ENCODE measurements around the gene GTPBP1.

Gene GTPBP1

DNA sequence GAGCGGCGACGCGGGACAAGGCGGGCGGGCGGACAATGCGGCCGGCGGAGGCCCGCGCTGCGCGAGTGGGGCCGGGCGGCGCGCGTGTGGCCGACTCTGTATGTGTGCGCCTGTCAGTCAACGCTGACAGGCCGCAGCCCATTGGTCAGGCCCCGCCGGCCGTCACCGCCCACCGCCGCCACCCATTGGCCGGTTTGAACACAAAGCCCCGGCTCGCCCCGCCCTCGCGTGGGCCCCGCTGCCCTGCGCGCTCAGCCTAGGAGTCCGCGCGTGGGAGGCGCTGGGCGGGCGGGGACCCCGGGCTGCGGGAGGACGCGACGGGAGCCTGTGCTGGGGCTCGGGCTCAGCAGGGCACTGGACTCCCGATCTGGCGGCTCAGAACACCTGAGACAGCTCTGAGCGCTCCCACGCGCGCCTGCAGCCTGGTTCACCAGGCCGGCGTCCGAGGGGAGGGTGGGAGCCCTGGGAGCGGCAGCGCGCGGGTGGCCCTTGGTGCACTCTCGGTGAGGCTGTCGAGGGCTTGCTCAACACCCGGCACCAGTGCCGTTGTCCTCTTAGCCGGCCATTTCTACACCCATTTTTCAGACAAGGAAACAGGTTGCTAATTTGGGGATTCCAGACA, 50.3 kb downstream of the GTPBP1 start, which contains the start of gene SUN2:
TSS of gene SUN2 (minus strand) at position 88 of the 622 bp plus-strand sequence. CDS start 3,370 bp downstream, outside the sequence.
- peak; percentile 98 for FAIRE-seq
- DNase-seq (ENCODE audit: insufficient read length) = peak; percentile 98
- TF ChIP-seq POLR2AphosphoS5 (IDR thresholded peaks at IDR 0.05; ENCODE audit: low read depth, low read length) = no peak; the same call in 1 of the 2 replicates
- 0 out of 2 replicates have a peak, but pooled peaks have one; percentile 20 for TF ChIP-seq TAF1 (IDR thresholded peaks at IDR 0.05; ENCODE audit: borderline replicate concordance, low read depth, low read length)
- TF ChIP-seq POLR2A (IDR thresholded peaks at IDR 0.05; ENCODE audit: low read depth, low read length) = peak; percentile 67; the same call in 1 of the 2 replicates

DNA sequence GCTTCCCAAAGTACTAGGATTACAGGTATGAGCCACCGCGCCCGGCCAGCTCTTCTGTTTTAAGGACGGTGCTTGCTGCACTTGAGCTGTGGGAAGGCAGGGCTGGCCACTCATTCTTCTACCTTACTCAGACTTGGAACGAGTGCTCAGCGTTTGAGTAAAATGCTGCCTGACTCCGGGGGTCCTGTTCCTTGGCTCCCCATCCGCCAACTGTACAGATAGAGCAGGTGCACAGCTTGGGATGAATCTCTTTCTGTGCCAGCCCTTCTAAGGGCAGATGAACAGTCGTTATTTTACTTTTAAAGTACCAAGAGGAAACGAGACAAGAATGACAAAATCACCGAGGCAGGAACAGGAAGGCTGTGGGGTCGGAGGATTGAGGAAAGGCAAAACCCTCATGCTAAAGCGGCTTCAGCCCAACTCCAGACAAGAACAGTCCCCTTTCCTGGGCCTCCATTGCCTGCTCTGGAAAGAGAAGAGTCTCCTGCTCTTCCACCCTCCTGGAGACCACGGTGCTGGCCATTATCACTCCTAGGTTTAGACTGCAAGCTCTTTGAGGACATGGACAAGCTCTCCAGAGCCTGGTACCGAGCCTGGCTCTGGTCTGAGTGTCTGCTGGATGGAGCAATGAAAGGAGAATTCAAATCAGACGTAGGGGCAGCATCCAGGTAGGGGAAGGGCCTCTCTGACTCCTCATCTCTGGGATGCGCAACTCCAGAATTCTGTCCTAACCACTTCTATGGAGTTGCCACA, 51.1 kb downstream of the GTPBP1 start:
- TF ChIP-seq TAF1 (IDR thresholded peaks at IDR 0.05; ENCODE audit: borderline replicate concordance, low read depth, low read length) (no peak), POLR2A (IDR thresholded peaks at IDR 0.05; ENCODE audit: low read depth, low read length) (no peak), POLR2AphosphoS5 (IDR thresholded peaks at IDR 0.05; ENCODE audit: low read depth, low read length) (no peak)
- DNase-seq (ENCODE audit: insufficient read length) (no peak), FAIRE-seq (peak; percentile 82)

DNA sequence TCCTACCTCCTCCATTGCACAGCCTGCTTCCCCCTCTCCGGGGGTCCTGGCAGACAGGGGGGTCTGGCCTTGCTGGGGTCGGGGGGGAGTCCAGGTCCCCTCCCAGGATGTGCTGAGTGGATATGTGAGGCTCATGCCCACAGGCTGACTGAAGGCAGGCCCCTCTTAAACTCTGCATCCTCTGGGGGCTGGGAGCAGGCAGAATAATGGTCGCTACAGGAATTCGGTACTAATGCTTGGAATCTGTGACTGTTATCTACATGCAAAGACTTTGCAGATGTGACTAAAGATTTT, 51.7 kb downstream of the GTPBP1 start:
- no peak for FAIRE-seq
- DNase-seq (ENCODE audit: insufficient read length) = no peak
- TF ChIP-seq TAF1 (IDR thresholded peaks at IDR 0.05; ENCODE audit: borderline replicate concordance, low read depth, low read length) (no peak), POLR2A (IDR thresholded peaks at IDR 0.05; ENCODE audit: low read depth, low read length) (no peak), POLR2AphosphoS5 (IDR thresholded peaks at IDR 0.05; ENCODE audit: low read depth, low read length) (no peak)

DNA sequence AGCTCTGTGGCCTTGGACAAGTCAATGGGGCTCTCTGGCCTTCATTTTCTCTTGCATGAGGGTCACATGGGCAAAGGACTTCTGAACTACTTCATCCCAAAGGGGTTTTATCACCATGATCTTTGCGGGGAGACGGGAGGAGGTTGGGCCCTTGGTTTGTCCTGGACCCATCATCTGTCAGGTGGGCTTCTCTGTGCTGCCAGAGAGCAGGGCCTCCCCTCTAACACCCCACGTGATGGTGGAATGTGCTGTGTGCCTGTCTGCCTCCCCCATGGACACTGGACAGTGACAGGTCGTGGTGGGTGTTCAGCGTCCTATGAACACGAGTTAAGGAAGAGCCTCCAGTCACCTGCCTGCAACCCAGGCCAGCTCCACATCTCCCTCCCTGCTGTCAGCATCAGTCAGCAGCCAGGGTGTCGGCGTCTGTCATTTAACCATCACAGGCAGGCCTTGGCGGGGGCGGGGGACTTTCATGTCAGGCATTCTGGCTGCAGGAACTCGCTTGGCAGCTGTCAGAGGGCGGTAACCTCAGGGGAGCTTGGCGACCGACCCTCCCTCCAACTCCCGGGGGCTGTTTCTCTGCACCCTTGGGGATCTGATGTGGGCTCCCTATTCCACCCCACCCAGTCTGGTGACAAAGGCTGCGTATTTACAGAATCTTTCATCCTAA, 52.7 kb downstream of the GTPBP1 start:
- DNase-seq (ENCODE audit: insufficient read length) (no peak), FAIRE-seq (peak; percentile 91)

DNA sequence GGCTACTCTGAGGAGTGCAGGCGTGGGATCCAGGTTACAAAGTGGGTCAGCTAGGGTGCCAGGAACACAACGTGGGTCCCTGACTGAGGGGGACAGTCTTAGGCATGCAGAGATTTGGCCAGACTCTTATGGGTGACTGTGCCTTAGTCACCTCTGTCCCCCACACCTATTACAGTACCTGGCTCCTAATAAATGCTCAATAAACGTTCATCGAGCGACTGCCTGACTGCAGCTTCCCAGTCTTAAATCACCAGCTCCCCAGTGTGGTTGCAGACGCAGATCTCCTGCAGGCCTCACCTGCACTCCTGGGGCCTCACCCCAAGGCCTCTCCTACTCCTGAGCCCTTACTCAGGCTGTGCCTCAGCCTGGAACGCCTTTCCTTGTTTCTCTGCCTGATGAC, 53.3 kb downstream of the GTPBP1 start:
- peak; percentile 50 for FAIRE-seq
- TF ChIP-seq POLR2A (IDR thresholded peaks at IDR 0.05; ENCODE audit: low read depth, low read length) (no peak), TAF1 (IDR thresholded peaks at IDR 0.05; ENCODE audit: borderline replicate concordance, low read depth, low read length) (no peak), POLR2AphosphoS5 (IDR thresholded peaks at IDR 0.05; ENCODE audit: low read depth, low read length) (no peak)
- DNase-seq (ENCODE audit: insufficient read length) = no peak

More for the DNA sequence above, 52.7 kb downstream of the GTPBP1 start:
- TF ChIP-seq POLR2A (IDR thresholded peaks at IDR 0.05; ENCODE audit: low read depth, low read length) = no peak
- TF ChIP-seq POLR2AphosphoS5 (IDR thresholded peaks at IDR 0.05; ENCODE audit: low read depth, low read length) = no peak
- TF ChIP-seq TAF1 (IDR thresholded peaks at IDR 0.05; ENCODE audit: borderline replicate concordance, low read depth, low read length) = no peak

DNA sequence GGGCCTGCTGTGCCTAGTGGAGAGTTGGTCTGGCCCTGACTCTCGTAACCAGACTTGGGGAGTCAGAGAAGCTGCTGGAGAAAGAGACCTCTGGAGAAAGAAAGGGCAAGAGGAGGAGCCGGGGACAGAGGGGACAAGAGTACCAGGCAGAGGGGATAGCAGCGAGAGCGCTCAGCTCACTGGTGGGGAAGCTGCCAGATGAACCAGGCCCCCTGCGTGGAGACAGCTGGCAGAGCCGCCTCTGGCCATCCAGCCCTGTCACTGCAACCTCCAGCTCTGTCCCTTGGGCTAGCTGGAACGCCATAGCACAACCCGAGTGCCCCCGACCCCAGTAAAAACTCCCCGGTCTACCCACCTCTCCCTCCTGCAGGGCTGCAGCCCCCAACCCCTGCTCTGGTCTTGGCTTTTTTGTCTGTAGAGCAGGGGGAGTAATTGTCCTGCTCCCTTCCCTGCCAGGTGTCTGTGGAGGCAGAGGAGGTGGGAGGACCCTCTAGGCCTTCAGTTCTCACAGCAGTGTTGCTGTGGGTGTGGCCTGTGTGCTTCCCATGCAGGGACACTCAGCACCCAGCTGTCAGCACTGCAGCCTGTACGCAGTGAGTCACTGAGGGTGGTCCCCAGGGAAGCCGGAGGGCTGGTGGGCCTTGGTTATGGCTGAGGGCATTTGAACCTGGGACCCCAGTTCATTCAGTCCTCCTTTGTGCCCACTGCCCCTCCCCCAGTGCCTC, 54.9 kb downstream of the GTPBP1 start:
- no peak for DNase-seq (ENCODE audit: insufficient read length)
- no peak for FAIRE-seq
- TF ChIP-seq POLR2A (IDR thresholded peaks at IDR 0.05; ENCODE audit: low read depth, low read length) (no peak), TAF1 (IDR thresholded peaks at IDR 0.05; ENCODE audit: borderline replicate concordance, low read depth, low read length) (no peak), POLR2AphosphoS5 (IDR thresholded peaks at IDR 0.05; ENCODE audit: low read depth, low read length) (no peak)

DNA sequence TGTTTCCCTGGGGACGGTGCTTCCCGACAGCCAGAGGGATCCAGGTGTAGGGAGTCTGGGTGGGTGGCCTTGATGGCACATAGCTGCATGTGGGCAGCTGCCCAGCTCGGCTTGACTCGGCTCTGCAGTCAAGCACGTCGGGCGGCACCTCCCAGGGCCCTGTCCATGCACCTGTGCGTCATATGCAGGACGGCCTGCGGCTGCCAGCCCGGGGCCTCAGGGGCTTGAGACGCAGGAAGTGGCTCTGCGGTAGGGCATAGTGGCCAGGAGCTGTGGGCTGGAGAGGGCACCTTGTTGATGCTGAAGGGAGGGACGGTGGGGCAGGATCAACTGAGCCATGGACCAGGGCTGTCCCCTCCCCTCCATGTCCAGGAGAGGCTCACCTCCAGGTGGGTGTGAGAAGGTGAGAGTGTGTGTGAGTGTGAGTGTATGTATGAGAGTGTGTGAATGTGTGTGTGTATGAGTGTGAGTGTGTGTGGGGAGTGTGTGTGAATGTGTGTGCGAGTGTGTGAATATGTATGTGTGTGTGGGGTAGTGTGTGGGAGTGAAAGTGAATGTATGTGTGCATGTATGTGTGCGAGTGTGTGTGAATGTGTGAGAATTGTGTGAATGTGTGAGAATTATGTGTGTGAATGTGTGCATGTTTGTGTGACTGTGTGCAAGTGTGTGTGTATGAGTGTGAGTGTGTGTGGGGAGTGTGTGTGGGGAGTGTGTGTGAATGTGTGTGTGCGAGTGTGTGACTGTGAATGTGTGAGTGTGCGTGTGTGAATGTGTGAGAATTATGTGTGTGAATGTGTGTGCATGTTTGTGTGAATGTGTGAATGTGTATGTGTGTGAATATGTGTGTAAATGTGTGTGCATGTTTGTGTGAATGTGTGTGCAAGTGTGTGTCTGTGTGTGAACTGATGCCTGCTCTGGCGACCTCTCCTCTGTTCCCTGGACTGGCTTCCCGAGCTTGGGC, 55.7 kb downstream of the GTPBP1 start:
- no peak for DNase-seq (ENCODE audit: insufficient read length)
- peak; percentile 81 for FAIRE-seq
- TF ChIP-seq POLR2AphosphoS5 (IDR thresholded peaks at IDR 0.05; ENCODE audit: low read depth, low read length) (no peak), POLR2A (IDR thresholded peaks at IDR 0.05; ENCODE audit: low read depth, low read length) (no peak), TAF1 (IDR thresholded peaks at IDR 0.05; ENCODE audit: borderline replicate concordance, low read depth, low read length) (no peak)

DNA sequence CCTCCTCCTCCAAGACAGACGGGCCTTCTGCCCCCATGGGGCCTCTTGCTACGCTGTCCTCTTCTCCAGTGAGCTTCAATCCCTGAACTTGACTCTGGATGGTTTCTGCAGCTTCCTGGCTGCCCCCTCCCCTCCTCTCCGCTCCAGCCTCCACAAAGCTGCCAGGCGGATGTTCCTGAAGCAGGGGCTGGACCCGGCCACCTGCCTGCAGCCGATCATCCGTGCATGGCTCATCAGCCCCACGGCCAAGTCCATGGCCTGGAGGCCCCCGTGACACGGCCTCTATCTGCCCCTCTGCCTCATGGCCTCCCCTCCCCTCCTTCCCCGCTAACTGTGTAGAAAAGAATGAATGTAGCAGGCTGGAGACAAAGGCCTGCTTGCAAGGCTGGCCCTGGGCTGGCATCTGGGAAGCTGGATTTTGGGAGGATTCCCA, 56.8 kb downstream of the GTPBP1 start:
- TF ChIP-seq POLR2AphosphoS5 (IDR thresholded peaks at IDR 0.05; ENCODE audit: low read depth, low read length) (no peak), POLR2A (IDR thresholded peaks at IDR 0.05; ENCODE audit: low read depth, low read length) (no peak), TAF1 (IDR thresholded peaks at IDR 0.05; ENCODE audit: borderline replicate concordance, low read depth, low read length) (no peak)
- FAIRE-seq = no peak

DNA sequence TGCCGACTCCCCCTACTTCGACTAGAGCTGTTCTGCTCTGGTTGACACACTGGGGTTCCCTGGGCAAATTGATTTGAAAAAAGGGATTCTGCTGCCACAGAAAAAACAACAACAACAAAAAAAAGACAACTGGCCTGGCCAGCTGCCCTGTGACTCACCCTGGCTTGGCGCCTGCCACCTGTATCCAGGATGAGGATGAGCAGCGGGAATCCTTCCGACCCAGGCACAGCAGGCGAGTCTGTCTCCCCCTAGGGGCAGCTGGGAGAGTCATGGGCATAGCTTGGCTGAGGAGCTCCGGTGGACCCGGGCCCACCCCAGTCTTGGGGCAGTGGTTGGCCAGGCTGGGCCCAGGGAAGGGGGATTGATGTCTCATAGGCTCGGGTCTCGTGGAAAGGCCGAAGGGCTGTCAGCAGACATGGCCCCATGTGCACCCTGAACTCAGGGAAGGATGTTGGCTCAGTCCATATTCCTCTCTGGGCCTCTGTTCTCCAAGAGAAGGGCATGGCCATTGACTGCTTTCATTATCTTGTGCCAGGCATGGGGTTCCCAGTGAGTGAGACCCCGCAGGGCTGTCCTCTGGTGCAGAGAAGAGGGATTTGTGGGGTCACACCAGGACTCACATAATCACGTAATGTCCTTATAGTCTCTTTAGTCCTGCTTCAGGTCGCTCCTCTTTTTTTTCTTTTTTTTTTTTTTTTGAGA, 60.5 kb downstream of the GTPBP1 start:
- DNase-seq (ENCODE audit: insufficient read length) (peak; percentile 63), FAIRE-seq (no peak)
- TF ChIP-seq TAF1 (IDR thresholded peaks at IDR 0.05; ENCODE audit: borderline replicate concordance, low read depth, low read length) = no peak
- no peak for TF ChIP-seq POLR2A (IDR thresholded peaks at IDR 0.05; ENCODE audit: low read depth, low read length)
- TF ChIP-seq POLR2AphosphoS5 (IDR thresholded peaks at IDR 0.05; ENCODE audit: low read depth, low read length) = no peak

More for the DNA sequence above, 56.8 kb downstream of the GTPBP1 start:
- DNase-seq (ENCODE audit: insufficient read length) = no peak

Measured in GM12892 (cell line).